Measurements from ENCODE around the gene ARHGDIB. TPM values are rescaled to one million over a fixed set of nuclear protein-coding genes. Genes with fewer than 3 reads are reported as not detected.

The ARHGDIB gene
- total and polyA plus RNA-seq, 10 of the 15 experiments (the other 5 are each of a cell fraction or from before 2014, with no cell fraction given) = 796 to 2,849 (median 1,346) TPM

DNA sequence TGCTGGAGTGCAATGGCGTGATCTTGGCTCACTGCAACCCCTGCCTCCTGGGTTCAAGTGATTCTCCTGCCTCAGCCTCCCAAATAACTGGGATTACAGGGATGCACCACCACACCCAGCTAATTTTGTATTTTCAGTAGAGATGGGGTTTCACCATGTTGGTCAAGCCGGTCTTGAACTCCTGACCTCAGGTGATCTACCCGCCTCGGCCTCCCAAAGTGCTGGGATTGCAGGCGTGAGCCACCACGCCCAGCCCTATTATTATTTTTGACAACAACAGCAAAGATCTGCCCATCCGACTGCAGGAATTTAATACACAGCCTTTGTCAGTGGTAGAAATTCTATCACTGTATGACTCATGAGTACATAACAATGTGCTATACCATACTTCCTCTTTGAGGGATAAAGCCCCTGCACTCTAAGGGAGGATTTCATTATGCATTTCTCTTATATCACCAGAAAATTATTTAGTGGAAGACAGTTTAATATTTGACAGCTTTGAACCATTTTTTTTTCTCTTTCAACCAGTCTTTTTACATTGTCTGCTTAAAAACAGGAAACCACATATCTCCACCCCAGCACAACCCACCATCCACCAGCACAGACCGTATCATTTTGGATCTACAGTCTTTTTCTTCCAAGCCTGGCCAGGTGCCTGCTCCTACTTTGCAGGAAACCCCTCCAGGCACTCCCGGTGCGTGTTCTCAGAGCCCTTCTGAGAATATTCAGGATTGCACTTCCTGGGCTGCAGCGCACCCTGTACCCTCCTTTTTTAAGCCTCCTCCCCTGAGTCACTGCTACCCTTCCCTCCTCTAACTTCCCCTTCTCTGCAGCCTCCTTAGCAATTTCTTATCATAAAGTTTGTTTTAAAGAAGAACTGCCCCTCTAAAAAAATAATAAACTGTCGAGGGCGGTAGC, 594 bp downstream of the ARHGDIB start:
- H4K20me1 ChIP-seq (ENCODE audit: control insufficient read depth, insufficient read depth) = no peaks in the 10 kb centered on the region
- no peaks in the 10 kb centered on the region for H3K36me3 ChIP-seq (ENCODE audit: control insufficient read depth in 2 of 2, insufficient read depth in 2 of 2, low read length in 1 of 2)
- under 1% methylated on average over 13 of the region's 13 CpGs for WGBS (ENCODE audit: insufficient coverage, insufficient replicate concordance, low lambda C conversion rate, missing lambda C conversion rate)
- H3K27ac ChIP-seq (ENCODE audit: control insufficient read depth, insufficient read depth) = peak overlapping the region; percentile 94
- peak overlapping the region; percentile 85 for H2AFZ ChIP-seq (ENCODE audit: control insufficient read depth, low read depth, low read length)
- ChIA-PET SMC1A (ENCODE audit: uncharacterized antibody, unreplicated experiment) (interaction anchor here (0.8 to 4.0 kb wide), 9 partner anchors 8 to 191 kb away, joined by 3 to 33 read pairs (median 8); a partner anchor contains a TSS), RAD21 (ENCODE audit: unreplicated experiment) (interaction anchor here (0.7 to 4.7 kb wide), 5 partner anchors 9 to 190 kb away, joined by 3 to 25 read pairs (median 6); a partner anchor contains a TSS), POLR2A (interaction anchor here (1.0 to 4.2 kb wide), 5 partner anchors 10 to 591 kb away, joined by 3 to 20 read pairs (median 11); no protein-coding TSS in a partner anchor), CTCF (interaction anchor here (1.5 to 4.6 kb wide), 5 partner anchors 10 to 35 kb away, joined by 3 to 15 read pairs (median 7); partner anchors contain the start of gene ERP27)
- BruUV-seq (replicated peaks) = TSS peak; percentile 60
- in situ Hi-C loops (cut with MboI) (loop anchor here (25.0 kb wide), 1 partner anchor 574 kb away; no protein-coding TSS in a partner anchor), intact Hi-C loops (cut with micrococcal nuclease; ENCODE audit: unreplicated experiment) (loop anchor here (2.0 kb wide), 3 partner anchors 14 to 190 kb away; a partner anchor contains a TSS)
- FAIRE-seq = no peak
- peak overlapping the region; percentile 93 for H3K4me2 ChIP-seq (ENCODE audit: control insufficient read depth, insufficient read depth)
- ATAC-seq = peak; percentile 61
- no peaks in the 10 kb centered on the region for H3K27me3 ChIP-seq (replicated peaks in 1 of 2; ENCODE audit: control insufficient read depth in 2 of 2, insufficient read depth in 2 of 2, low read length in 1 of 2)
- H3K9ac ChIP-seq (ENCODE audit: control insufficient read depth, insufficient read depth, low read length) = peak overlapping the region; percentile 97
- no peaks in the 10 kb centered on the region for H3K9me3 ChIP-seq (replicated peaks; ENCODE audit: control insufficient read depth, insufficient read depth, low read length)
- peaks cover 71% of the 10 kb centered on the region for H3K79me2 ChIP-seq (ENCODE audit: control insufficient read depth, insufficient read depth, low read length)
- H3K4me1 ChIP-seq (ENCODE audit: control insufficient read depth, insufficient read depth, low read length) = peaks cover 5% of the 10 kb centered on the region
- no peak for DNase-seq (ENCODE audit: low read depth, low spot score)
- peak overlapping the region; percentile 80 for H3K4me3 ChIP-seq
- TF ChIP-seq ZNF622 (IDR thresholded peaks at IDR 0.05) (no peak), KAT2A (conservative IDR thresholded peaks at IDR 0.05; ENCODE audit: control insufficient read depth, low read depth, low read length) (no peak), SMARCA5 (IDR thresholded peaks at IDR 0.05) (peak; percentile 61; the same call in 1 of the 2 replicates), PAX5 (IDR thresholded peaks at IDR 0.05; ENCODE audit: borderline replicate concordance, low read depth, low read length) (no peak), FOXM1 (IDR thresholded peaks at IDR 0.05; ENCODE audit: low read depth, low read length) (peak; percentile 42; the same call in 1 of the 2 replicates), POLR2AphosphoS5 (IDR thresholded peaks at IDR 0.05; ENCODE audit: low read length) (0 out of 2 replicates have a peak, but pooled peaks have one; percentile 9), CREM (IDR thresholded peaks at IDR 0.05; ENCODE audit: low read depth) (no peak), BMI1 (IDR thresholded peaks at IDR 0.05; ENCODE audit: borderline replicate concordance) (0 out of 2 replicates have a peak, but pooled peaks have one; percentile 43), PAX8 (IDR thresholded peaks at IDR 0.05) (peak; percentile 17; the same call in 1 of the 2 replicates), EED (IDR thresholded peaks at IDR 0.05; ENCODE audit: low read depth) (peak; percentile 5; the same call in 1 of the 2 replicates), POU2F2 (IDR thresholded peaks at IDR 0.05; ENCODE audit: borderline replicate concordance, low read depth, low read length) (0 out of 3 replicates have a peak, but pooled peaks have one; percentile 3), CREB1 (IDR thresholded peaks at IDR 0.05; ENCODE audit: low read depth) (0 out of 2 replicates have a peak, but pooled peaks have one; percentile 5), HDGF (IDR thresholded peaks at IDR 0.05) (no peak), EP300 (IDR thresholded peaks at IDR 0.05; ENCODE audit: borderline replicate concordance in 1 of 2, control insufficient read depth in 1 of 2, low read depth in 2 of 2, low read length in 2 of 2) (peak; percentile 19 to 51; a peak in 1 of 4 replicates), TARDBP (IDR thresholded peaks at IDR 0.05; ENCODE audit: borderline replicate concordance) (no peak), DPF2 (IDR thresholded peaks at IDR 0.05) (peak; percentile 49; the same call in 1 of the 2 replicates), NR2F1 (conservative IDR thresholded peaks at IDR 0.05) (peak; percentile 75; the same call in 1 of the 2 replicates)
- TF ChIP-seq, protein P1, sequence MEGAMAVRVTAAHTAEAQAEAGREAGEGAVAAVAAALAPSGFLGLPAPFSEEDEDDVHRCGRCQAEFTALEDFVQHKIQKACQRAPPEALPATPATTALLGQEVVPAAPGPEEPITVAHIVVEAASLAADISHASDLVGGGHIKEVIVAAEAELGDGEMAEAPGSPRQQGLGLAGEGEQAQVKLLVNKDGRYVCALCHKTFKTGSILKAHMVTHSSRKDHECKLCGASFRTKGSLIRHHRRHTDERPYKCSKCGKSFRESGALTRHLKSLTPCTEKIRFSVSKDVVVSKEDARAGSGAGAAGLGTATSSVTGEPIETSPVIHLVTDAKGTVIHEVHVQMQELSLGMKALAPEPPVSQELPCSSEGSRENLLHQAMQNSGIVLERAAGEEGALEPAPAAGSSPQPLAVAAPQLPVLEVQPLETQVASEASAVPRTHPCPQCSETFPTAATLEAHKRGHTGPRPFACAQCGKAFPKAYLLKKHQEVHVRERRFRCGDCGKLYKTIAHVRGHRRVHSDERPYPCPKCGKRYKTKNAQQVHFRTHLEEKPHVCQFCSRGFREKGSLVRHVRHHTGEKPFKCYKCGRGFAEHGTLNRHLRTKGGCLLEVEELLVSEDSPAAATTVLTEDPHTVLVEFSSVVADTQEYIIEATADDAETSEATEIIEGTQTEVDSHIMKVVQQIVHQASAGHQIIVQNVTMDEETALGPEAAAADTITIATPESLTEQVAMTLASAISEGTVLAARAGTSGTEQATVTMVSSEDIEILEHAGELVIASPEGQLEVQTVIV (IDR thresholded peaks at IDR 0.05; ENCODE audit: borderline replicate concordance, partially characterized antibody) = no peak
- TF ChIP-seq, protein P2, sequence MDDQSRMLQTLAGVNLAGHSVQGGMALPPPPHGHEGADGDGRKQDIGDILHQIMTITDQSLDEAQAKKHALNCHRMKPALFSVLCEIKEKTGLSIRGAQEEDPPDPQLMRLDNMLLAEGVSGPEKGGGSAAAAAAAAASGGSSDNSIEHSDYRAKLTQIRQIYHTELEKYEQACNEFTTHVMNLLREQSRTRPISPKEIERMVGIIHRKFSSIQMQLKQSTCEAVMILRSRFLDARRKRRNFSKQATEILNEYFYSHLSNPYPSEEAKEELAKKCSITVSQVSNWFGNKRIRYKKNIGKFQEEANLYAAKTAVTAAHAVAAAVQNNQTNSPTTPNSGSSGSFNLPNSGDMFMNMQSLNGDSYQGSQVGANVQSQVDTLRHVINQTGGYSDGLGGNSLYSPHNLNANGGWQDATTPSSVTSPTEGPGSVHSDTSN (IDR thresholded peaks at IDR 0.05; ENCODE audit: insufficient replicate concordance, low read depth, low read length) = peak; percentile 15

Measured in GM12878 (cell line).